Activated CD4-positive, alpha-beta T cell treated with anti-CD3 and anti-CD28 coated beads, Interleukin-10, Interleukin-2, amounts not matched to agents 100 ng/mL and 50 ng/mL, durations not matched to agents 16 hours and 8 hours (primary cell): ENCODE results near the gene RPL26.
A peak's percentile ranks its signal among the peaks of the same experiment; 100 is the strongest.
"Not testable (repeated sequence)": the region's sequence is repeated elsewhere in the genome, so short reads cannot be mapped to it uniquely, and the experiment has no call there.

ENCODE experiments used
- DNase-seq: peaks from one replicate; pipeline ENCODE4 v3.0.0-alpha.2; 2020

The RPL26 gene

DNA sequence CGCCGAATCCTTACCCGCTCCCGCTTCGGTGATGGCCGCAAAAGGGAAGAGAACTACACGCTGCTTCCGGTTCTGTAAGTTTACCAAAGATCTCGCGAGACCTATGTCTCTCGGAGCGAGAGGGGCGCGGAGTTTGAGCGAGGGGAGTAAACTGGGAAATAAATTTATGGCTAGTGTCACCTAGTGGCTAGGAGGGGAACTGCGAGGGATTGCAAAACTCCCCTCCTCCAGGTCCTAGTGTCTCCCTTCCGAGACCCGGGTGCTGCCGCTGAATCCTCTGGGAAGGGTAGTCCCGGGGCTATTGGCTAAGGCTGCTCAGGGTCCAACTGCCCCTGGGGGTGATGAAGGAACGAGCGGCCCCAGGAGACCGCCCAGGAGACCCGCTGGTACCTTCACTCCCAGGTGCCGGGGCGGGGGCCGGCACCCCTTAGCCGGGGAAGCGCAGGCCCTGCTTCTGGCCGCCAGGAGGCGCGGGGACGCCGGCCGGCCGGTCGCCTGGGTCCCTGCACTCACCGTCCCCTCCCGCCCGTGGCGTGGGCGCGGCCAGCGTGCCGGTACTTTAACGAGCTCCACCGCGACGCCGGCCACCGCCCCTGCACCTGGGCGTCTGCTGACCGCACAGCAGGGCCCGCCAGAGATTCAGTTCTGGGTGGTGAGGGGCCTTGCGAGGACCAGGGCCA, at the start of gene RPL26:
RPL26 (minus strand) TSS at position 51 of the 680 bp plus-strand sequence. CDS start 883 bp downstream, outside the sequence.
- peak; percentile 98 for DNase-seq

- DNase-seq, result no peak
These were observed 48.0 kb upstream of the RPL26 start for GRCh38 chr17:8430966-8431365.

GRCh38 chr17:8426802-8427201, 43.8 kb upstream of the RPL26 start:
- no peak for DNase-seq

- no peak for DNase-seq
These were observed 43.2 kb upstream of the RPL26 start for GRCh38 chr17:8426094-8426720.

DNA sequence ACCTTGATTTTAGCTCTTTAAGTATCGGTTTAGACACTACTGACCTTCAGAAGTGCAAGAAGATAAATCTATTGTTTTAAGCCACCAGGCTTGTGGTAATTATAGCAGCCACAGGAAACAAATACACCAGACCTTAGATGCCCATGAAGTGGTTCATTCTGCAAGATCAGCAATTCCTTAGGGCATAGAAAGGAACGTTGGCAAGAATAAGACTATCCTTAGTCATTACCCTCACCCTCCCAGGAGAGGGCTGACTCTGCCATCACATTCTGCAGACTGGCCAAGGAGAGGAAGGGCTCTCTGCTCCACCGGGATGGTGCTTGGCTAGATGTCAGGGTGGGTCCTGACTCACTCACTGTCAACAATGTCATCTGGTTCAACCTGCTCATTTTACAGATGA, 38.6 kb upstream of the RPL26 start:
- no peak for DNase-seq

DNA sequence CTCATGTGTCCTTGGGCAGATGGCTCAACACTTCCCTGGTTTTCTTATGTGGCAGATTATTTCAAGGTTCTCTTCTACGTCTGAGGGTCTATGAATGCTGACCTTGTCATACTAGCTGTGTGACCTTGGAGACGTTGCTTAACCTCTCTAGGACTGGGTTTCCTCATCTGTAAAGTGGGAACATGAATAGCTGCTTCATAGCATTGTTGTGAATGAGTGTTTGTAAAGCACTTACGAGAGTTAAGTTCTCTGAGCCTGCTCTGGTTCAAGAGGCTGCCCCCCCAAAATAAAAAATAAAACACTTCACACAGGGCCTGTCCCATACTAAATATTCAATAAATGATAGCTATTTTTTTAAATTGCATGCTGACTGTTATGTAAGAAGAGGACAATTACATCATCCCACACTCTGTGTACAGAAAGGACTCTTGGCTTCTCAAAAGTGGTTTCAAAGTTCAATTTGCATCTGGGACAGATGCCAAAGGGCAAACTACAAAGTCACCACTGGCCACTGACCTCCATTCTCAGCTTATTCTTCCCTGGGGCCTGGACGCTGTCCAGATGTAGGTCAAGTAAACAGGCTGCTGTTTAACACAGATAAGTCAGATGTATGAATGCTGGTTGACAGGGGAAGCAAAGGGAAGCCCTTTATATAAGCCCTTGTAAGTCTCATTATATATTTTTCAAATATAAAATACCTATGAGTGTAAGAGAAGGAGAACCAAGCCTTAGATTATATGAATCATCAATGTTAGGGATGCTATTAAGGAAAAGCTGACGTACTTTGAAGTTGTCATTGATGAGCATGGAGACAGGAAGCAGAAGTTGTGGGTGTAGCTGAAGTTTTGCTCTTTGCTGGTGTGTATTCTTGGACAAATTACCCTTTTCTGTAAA, 37.3 kb upstream of the RPL26 start:
- no peak for DNase-seq

GRCh38 chr17:8419305-8419704, 36.3 kb upstream of the RPL26 start:
- DNase-seq, result no peak

- no peak for DNase-seq
These were observed 35.5 kb upstream of the RPL26 start for GRCh38 chr17:8418471-8418870.

- no peak for DNase-seq
These were observed 34.8 kb upstream of the RPL26 start for GRCh38 chr17:8417806-8418205.

DNA sequence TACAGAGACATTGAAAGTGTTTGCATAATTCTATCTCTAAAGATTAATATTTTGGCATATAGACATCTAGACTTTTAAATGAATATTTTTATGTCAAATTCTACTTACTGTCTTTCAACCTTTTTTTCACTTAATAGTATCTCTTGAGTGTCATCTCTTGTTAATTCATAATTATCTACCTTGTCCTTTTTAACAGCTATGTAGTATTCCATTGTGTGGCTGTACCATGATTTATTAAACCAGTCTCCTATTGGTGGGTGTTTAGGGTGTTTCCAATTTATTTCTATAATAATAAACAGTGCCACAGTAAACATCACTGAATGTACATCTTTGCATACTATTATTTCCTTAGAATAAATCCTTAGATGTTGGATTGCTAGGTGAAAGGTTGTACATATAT, 30.9 kb upstream of the RPL26 start:
- no peak for DNase-seq

DNA sequence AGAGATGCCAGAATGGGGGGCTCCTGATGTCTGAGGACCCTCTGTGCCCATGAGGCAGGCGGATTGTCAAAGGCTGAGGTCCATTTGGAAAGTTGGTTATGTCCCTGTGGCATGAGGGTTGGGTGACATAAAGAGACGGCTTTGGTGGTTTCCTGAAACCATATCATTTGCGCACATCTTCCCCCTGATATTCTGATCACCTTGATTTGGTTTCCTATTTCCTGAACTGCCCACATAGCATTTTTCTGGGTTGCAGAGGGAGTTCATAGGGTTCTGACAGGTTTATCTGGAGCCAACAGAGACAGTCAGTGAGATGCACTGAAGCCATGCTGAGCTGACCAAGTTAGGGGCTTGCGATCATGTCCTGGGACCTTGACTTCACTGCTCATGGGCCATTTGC, 30.3 kb upstream of the RPL26 start:
- no peak for DNase-seq

GRCh38 chr17:8412089-8412488, 29.1 kb upstream of the RPL26 start:
- DNase-seq, result no peak

GRCh38 chr17:8410883-8411238, 27.9 kb upstream of the RPL26 start:
- no peak for DNase-seq

- peak; percentile 77 for DNase-seq
These were observed 27.2 kb upstream of the RPL26 start for GRCh38 chr17:8409966-8410882.

- DNase-seq, result no peak
These were observed 25.4 kb upstream of the RPL26 start for GRCh38 chr17:8408371-8408770.

GRCh38 chr17:8406174-8406573, 23.2 kb upstream of the RPL26 start:
- DNase-seq, result no peak

DNA sequence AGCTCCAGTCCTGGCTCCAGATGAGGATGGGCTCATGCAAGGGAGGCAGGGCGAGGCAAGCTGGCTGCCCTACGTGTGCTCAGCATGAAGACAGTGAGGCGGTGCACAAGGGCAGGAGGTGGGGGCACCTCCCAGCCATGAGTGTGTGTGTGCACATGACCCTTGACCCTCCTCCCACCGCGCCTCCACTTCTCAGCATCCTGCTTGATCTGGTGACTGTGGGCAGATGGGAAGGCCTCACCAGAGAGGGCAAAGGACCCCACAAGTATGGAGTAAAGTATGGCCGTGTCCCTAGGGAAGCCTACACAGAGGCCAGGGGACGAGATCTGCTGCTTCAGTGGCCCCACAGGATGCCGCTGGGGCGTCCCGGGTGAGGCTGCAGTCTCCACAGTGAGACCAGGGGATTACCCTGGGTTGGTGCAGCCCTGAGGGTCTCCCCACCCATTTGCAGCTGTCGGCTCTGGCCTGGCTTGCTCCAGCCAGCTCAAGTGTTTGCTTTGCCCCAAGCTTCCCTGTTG, 22.6 kb upstream of the RPL26 start:
- DNase-seq, result no peak

DNA sequence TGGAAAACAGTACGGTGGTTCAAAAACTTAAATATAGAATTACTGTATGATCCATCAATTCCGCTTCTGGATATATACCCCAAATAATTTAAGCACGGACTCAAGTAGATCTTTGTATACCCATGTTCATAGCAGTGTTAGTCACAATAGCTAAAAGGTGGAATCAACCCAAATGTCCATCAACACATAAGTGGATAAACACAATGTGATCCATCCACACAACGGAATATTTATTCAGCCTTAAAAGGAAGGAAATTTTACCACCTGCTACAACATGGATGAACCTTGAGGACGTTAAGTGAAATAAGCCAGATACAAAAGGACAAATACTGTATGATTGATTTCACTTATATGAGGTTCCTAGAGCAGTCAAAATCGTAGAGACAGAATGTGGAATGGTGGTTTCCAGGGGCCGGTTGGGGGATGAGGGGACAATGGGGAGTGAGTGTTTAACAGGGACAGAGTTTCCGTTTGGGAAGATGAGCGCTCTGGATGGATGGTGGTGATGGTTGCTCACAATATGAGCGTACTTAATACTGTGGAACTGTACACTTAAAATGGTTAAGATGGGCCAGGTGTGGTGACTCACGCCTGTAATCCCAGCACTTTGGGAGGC, 20.0 kb upstream of the RPL26 start:
- DNase-seq, result no peak

DNA sequence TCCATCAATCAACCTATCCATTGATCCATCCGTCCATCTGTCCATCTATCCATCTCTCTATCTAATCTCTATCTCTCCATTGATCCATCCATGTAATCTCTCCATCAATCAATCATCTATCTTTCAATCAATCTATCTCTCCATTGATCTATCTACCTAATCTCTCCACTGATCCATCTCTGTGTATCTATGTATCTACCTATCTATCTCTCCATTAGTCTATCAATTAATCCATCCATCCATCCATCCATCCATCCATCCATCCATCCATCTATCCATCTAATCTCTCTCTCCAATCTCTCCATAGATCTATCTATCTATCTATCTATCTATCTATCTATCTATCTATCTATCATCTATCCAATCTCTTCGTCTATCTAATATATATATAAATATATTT, 18.1 kb upstream of the RPL26 start:
- no peak for DNase-seq

GRCh38 chr17:8398980-8399379, 16.0 kb upstream of the RPL26 start:
- no peak for DNase-seq

DNA sequence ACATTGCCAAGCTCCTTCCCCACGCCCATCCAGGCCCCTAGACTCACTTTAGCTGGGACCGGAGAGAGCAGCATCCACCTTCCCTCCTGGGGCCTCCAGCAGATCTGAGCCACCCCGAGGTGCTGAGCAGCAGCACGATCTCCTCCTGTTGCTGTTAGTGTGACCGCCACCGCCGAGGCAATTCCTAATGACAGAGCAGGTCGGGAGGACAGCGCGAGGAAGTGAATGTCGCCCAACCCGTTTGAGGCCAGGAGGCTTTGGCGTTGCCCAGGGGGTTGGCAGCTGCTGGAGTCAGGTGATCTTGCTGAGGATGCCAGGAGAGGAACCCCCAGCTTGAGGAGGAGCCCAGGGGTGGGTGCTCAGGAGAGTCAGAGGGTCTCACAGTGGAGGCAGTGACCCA, 14.6 kb upstream of the RPL26 start, which contains the start of gene RNF222:
RNF222 (minus strand) TSS at position 192 of the 400 bp plus-strand sequence. CDS start 4,366 bp downstream, outside the sequence.
- no peak for DNase-seq

DNA sequence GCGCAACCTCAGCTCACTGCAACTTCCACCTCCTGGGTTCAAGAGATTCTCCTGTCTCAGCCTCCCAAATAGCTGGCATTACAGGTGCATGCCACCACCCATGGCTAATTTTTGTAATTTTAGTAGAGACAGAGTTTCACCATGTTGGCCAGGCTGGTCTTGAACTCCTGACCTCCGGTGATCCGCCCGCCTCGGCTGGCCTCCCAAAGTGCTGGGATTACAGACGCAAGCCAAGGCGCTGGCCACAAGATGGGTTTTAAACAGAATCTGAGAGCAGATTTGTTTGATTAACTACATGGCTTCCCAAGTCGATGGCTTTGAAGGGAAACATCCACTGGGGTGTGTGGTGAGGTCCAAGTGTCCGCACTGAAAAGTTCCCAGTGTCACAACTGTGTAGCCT, 11.5 kb upstream of the RPL26 start:
- not testable (repeated sequence) for DNase-seq
